AG09319 (cell line): ENCODE measurements around the gene RHBDD1.

Experiments used
- DNase-seq: peaks from one replicate; pipeline ENCODE4 v3.0.0-alpha.2; 2010; ENCODE audit warnings: low read depth; ENCODE audit errors: extremely low read depth
- TF ChIP-seq, protein P1 (sequence below): IDR thresholded peaks from 2 replicates; pipeline ENCODE4 v1.5.1; 2011; ENCODE audit warnings: low read depth, mild to moderate bottlenecking, inconsistent platforms, low read length, moderate library complexity

The RHBDD1 gene

DNA sequence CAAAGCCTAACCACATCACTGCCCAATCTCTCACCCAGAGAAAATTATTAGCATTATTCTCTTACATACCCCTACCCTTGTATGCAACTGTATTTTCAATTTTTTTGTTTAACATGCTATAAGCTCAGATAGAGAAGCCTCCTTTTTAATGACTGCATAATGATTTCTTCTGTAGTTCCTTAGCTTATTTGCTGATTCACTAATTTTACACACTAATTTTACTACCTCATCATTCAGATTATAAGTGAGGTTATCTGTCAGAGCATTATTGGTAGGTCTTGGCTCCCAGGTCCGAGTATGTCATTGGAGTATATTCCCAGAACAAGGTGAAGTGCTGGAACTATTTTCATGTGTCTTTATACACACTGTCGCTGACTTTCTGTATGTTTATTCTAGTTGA lies 45.4 kb downstream of the RHBDD1 start:
- no peak for DNase-seq
- TF ChIP-seq, protein P1, sequence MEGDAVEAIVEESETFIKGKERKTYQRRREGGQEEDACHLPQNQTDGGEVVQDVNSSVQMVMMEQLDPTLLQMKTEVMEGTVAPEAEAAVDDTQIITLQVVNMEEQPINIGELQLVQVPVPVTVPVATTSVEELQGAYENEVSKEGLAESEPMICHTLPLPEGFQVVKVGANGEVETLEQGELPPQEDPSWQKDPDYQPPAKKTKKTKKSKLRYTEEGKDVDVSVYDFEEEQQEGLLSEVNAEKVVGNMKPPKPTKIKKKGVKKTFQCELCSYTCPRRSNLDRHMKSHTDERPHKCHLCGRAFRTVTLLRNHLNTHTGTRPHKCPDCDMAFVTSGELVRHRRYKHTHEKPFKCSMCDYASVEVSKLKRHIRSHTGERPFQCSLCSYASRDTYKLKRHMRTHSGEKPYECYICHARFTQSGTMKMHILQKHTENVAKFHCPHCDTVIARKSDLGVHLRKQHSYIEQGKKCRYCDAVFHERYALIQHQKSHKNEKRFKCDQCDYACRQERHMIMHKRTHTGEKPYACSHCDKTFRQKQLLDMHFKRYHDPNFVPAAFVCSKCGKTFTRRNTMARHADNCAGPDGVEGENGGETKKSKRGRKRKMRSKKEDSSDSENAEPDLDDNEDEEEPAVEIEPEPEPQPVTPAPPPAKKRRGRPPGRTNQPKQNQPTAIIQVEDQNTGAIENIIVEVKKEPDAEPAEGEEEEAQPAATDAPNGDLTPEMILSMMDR = no peak

DNA sequence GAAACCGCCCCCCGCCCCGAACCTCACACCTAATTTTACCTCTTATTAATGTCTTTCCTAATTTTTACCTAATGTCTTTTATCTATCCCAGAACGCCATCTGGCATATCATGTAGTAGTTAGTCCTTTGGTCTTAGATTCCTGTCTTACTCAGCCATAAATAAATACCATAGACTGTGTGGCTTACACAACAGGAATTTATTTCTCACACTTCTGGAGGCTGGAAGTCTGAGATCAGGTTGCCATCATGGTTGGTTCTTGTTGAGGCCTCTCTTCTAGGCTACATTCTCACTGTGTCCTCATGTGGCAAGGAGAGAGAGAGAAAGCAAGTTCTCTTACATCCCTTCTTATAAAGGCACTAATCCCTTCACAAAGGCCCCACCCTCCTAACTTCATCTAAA lies 46.8 kb downstream of the RHBDD1 start:
- no peak for DNase-seq
- TF ChIP-seq, protein P1 = no peak

DNA sequence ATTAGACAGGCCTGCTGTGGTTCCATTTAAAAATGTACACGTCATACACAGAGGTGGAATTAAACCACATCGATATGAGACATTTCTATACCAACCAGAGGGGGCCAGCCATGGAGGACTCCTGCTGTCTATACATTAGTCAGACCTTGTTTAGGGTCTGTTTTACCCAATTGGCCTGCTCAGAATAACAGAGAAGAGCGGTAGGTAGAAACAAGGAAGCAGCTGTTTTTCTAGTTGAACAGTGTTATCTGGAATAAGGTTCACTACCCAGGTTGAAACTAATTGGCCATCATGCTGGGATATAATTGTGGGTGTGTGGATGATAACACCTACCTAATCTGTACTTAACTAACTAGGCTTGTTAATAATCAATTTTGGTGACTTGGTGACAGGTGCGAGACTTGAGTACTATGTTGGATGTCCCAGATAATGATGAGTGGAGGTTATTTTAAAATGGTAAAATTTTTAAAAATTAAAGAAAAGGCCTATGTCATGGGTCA lies 47.5 kb downstream of the RHBDD1 start:
- TF ChIP-seq, protein P1 = no peak
- no peak for DNase-seq

DNA sequence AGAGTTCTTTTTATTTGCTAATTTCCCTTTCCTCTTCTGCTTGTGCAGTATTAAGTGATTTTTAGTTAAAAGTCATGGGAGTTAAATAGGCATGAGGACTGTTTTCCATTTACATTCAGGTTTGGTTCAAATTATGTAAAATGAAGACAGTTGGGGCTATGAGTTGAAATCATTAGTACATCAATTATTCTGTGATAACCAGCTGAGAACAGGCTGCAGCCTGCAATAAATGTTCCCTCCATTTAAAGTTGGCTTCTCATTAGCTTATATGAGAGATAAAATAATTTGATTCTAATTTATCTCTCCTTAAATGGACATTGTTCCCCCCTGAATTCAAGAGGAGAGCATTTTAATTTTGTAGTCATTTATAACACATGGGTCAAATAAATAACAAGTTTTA lies 48.3 kb downstream of the RHBDD1 start:
- DNase-seq = no peak
- TF ChIP-seq, protein P1 = no peak

DNA sequence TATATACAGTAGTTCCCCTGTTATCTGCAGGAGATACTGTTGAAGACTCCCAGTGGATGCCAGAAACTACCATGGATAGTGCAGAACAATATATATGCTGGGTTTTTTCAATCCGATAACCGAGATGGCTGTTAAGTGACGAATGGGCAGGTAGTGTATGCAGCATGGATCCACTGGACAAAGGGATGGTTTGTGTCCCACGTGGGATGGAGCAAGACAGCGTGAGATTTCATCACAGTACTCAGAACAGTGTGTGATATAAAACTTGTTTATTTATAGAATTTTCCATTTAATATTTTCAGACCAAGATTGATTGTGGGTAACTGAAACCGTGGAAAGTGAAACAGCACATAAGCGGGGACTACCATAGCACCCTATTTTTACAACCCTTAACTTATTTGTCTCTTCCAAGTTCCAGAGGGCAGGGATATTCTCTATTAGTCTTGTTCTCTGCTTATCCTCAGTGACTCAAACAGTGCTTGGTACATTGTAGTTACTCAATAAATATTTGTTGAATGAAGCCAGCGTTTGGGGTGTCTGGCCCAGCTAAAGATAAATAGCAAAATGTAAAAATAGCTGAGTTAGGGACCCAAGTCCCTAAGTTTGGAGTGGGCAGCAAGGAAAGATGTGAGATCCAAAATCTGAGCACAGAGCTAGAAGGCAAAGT lies 50.0 kb downstream of the RHBDD1 start:
- DNase-seq = no peak
- TF ChIP-seq, protein P1 = no peak

DNA sequence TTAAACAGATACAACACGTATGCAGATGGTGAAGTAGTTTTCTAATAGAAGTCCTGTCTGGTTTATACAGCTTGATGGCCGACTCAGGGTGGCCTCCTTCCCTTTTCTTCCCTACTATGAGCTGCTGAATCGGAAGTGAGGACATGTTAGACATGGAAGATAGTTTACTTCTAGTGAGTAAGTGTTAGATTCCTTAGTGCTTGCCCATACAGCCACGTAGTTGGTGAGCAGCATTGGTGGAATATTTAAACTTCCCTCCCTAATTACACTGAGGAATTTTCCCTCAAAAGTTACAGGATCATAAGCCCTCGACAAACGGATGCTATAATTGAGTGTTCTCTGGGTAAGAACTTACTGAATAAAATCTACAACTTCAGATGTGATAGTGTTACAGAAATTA lies 52.1 kb downstream of the RHBDD1 start:
- TF ChIP-seq, protein P1 = no peak

DNA sequence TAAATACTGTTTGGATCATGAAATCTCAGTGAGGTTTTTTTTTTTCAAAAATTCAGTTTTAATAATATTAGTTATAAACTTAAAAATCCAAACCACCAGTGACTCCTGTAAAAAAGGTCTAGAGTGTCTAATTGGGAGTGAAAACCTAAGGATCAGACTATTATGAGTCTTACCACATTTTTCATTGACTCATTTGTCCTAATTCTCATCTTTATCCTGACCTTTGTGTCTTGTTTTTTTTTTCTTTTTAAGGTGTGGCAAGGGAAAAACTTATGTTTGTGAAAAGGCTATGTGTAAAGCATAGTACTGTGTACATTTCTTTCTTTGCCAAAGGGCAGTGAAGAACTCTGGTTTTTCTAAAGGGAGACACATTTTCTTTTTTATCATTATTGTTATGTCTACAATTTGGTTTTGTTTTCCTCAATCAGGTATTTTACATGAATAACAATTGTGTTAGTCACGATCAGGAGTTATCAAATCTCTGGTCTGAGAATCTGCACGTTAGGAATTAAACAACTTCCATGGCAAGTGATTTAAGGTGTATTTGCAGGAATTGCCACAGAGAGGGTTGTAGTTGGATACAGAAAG lies 52.6 kb downstream of the RHBDD1 start:
- no peak for DNase-seq
- TF ChIP-seq, protein P1 = no peak

More for the DNA sequence above, 52.1 kb downstream of the RHBDD1 start:
- no peak for DNase-seq
